A673 (cell line): Measurements from ENCODE around the gene NRXN2. TPM values are rescaled to one million over a fixed set of nuclear protein-coding genes. Genes with fewer than 3 reads are reported as not detected.

ENCODE experiments used
- BruUV-seq: library from RNA; stranded (reverse); fragments of 400-500 nt; replicated peaks from 2 replicates; lab custom pipeline; 2021; lab: Mats Ljungman, UMichigan
- CTCF ChIA-PET: fragments of 300-600 bp; sonication (Branson Sonifier 250); formaldehyde crosslinking; loops from one replicate; lab custom pipeline; 2022; ENCODE audit warnings: antibody characterized with exemption; lab: Charles Lee
- POLR2A ChIA-PET: fragments of 300-600 bp; sonication (Branson Sonifier 250); formaldehyde crosslinking; loops from one replicate; lab custom pipeline; 2022; ENCODE audit warnings: antibody characterized with exemption; ENCODE audit not compliant: low non-redundant PET; lab: Charles Lee
- DNase-seq: peaks from one replicate; pipeline ENCODE4 v3.0.0-alpha.2; 2015; ENCODE audit warnings: low spot score
- H3K27ac ChIP-seq: fragments of 200-600 bp; sonication (generic); 2 replicates; pipeline ENCODE4 v1.5.1; 2016; ENCODE audit warnings: mixed run types, low read depth, mild to moderate bottlenecking, mixed read lengths, antibody characterized with exemption, low read length; ENCODE audit not compliant: poor library complexity, severe bottlenecking
- H3K27me3 ChIP-seq: fragments of 200-600 bp; sonication (generic); replicated peaks from 2 replicates; pipeline ENCODE4 v1.6.1; 2017; ENCODE audit warnings: mixed run types, low read depth, mild to moderate bottlenecking, mixed read lengths, antibody characterized with exemption, low read length; ENCODE audit not compliant: insufficient read depth, poor library complexity
- H3K36me3 ChIP-seq: fragments of 200-600 bp; sonication (generic); 2 replicates; pipeline ENCODE4 v1.6.1; 2016; ENCODE audit warnings: mixed run types, mild to moderate bottlenecking, mixed read lengths, antibody characterized with exemption, low read length; ENCODE audit not compliant: insufficient read depth, poor library complexity, severe bottlenecking
- H3K4me1 ChIP-seq: fragments of 200-600 bp; sonication (generic); 2 replicates; pipeline ENCODE4 v1.6.1; 2017; ENCODE audit warnings: mixed run types, mild to moderate bottlenecking, mixed read lengths, antibody characterized with exemption, low read length; ENCODE audit not compliant: insufficient read depth, poor library complexity, severe bottlenecking
- H3K4me3 ChIP-seq: fragments of 200-600 bp; sonication (generic); 2 replicates; pipeline ENCODE4 v1.5.1; 2016; ENCODE audit warnings: low read depth, mixed run types, mild to moderate bottlenecking, mixed read lengths, low read length; ENCODE audit not compliant: poor library complexity, severe bottlenecking
- H3K9me3 ChIP-seq: fragments of 200-600 bp; sonication (generic); 2 replicates; pipeline ENCODE4 v1.6.1; 2016; ENCODE audit warnings: mixed run types, low read depth, mild to moderate bottlenecking, mixed read lengths, antibody characterized with exemption, low read length; ENCODE audit not compliant: poor library complexity, severe bottlenecking
- EZH2 ChIP-seq: fragments of 200-600 bp; sonication (generic); IDR thresholded peaks from 2 replicates; pipeline ENCODE4 v1.6.1; 2017; ENCODE audit warnings: borderline replicate concordance, low read depth, mild to moderate bottlenecking, mixed read lengths, antibody characterized with exemption, low read length; ENCODE audit not compliant: poor library complexity, severe bottlenecking
- intact Hi-C: fragments of 100-400 bp; cut with micrococcal nuclease; formaldehyde crosslinking; loops from one replicate; pipeline ENCODE4 v1.10.0; 2022; ENCODE audit not compliant: unreplicated experiment
- total RNA-seq: library from RNA; stranded (reverse); gene quantifications from 2 replicates; pipeline ENCODE4 v1.2.3, GENCODE V29; 2021
- TF ChIP-seq, protein P1 (sequence below): fragments of 300-800, 200-600 bp; sonication (generic); conservative IDR thresholded peaks from 2 replicates; pipeline ENCODE4 v1.5.1; 2017; ENCODE audit warnings: low read depth, mild to moderate bottlenecking, antibody characterized with exemption, low read length, moderate library complexity, mixed read lengths

The NRXN2 gene
- total RNA-seq, 1 experiment from 2014 or later = 5.0 TPM

GRCh38 chr11:64760759-64761420, 37.9 kb upstream of the NRXN2 start:
- Histone ChIP-seq H3K27ac (no peak overlapping the region), H3K27me3 (no peaks in the 10 kb centered on the region), H3K9me3 (no peaks in the 10 kb centered on the region), H3K36me3 (peaks cover 38% of the 10 kb centered on the region), H3K4me3 (no peak overlapping the region), H3K4me1 (peaks cover 27% of the 10 kb centered on the region)
- intact Hi-C loops = no loop called here
- ChIA-PET POLR2A (interaction anchor here (0.6 to 0.8 kb wide), 2 partner anchors 11 to 12 kb away, joined by 7 to 8 read pairs; no protein-coding TSS in a partner anchor), CTCF (interaction anchor here (0.6 kb wide), 1 partner anchor 83 kb away, joined by 3 read pairs; no protein-coding TSS in a partner anchor)
- BruUV-seq = no TSS peak
- DNase-seq = no peak
- TF ChIP-seq, protein P1, sequence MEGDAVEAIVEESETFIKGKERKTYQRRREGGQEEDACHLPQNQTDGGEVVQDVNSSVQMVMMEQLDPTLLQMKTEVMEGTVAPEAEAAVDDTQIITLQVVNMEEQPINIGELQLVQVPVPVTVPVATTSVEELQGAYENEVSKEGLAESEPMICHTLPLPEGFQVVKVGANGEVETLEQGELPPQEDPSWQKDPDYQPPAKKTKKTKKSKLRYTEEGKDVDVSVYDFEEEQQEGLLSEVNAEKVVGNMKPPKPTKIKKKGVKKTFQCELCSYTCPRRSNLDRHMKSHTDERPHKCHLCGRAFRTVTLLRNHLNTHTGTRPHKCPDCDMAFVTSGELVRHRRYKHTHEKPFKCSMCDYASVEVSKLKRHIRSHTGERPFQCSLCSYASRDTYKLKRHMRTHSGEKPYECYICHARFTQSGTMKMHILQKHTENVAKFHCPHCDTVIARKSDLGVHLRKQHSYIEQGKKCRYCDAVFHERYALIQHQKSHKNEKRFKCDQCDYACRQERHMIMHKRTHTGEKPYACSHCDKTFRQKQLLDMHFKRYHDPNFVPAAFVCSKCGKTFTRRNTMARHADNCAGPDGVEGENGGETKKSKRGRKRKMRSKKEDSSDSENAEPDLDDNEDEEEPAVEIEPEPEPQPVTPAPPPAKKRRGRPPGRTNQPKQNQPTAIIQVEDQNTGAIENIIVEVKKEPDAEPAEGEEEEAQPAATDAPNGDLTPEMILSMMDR = no peak
- TF ChIP-seq EZH2 = no peak

- H3K27me3 ChIP-seq = no peaks in the 10 kb centered on the region
- intact Hi-C loops = no loop called here
- H3K4me1 ChIP-seq = peaks cover 21% of the 10 kb centered on the region
- peak within 1 kb of the TSS; percentile 24 for H3K27ac ChIP-seq
- ChIA-PET POLR2A (interaction anchor here (0.5 to 0.8 kb wide), 2 partner anchors 13 kb away, joined by 5 to 8 read pairs; no protein-coding TSS in a partner anchor), CTCF (no interaction called here)
- H3K36me3 ChIP-seq = peaks cover 29% of the 10 kb centered on the region
- TF ChIP-seq, protein P1 = no peak
- no peak for TF ChIP-seq EZH2
- DNase-seq = no peak
- no peak within 1 kb of the TSS for H3K4me3 ChIP-seq
- H3K9me3 ChIP-seq = no peaks in the 10 kb centered on the region
- BruUV-seq = no TSS peak
Measured at GRCh38 chr11:64759722-64760719, 37.0 kb upstream of the NRXN2 start, which contains the start of gene PYGM. PYGM (minus strand) TSS chr11:64759974; CDS start chr11:64759898, 76 bp downstream.

DNA sequence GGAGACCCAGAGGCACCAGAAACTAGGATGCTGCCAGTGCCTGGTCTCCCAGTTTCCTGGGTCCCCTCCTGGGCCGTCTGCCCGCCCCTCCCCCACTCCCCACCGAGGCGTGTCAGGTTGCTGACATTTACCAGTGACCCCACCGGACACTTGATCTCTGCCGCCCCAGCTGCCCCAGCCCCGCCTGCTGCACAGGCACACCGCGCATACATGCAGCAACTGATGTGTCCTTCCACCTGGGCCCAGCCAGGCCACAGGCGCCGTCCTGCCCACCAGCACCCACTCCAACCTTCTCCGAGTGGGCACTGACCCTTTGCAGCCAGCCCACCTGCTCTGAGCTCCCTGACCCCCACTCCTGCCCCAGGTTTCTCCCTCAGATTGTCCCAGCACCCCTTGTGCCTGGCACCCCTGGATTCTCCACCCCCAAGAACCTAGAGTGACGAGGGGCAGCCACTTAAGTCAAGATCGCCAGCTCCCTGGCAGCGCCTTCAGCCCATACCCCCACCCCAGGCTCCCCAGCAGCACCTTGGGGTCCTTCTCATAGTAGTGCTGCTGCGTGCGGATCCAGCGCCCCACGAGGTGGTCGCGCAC, 36.2 kb upstream of the NRXN2 start:
- TF ChIP-seq, protein P1 = no peak
- no peak for TF ChIP-seq EZH2
- Histone ChIP-seq H3K27ac (no peak overlapping the region), H3K4me1 (peaks cover 13% of the 10 kb centered on the region), H3K36me3 (peaks cover 22% of the 10 kb centered on the region), H3K27me3 (no peaks in the 10 kb centered on the region), H3K9me3 (no peaks in the 10 kb centered on the region), H3K4me3 (no peak overlapping the region)
- ChIA-PET CTCF (interaction anchor here (0.6 kb wide), 1 partner anchor 310 kb away, joined by 3 read pairs; no protein-coding TSS in a partner anchor), POLR2A (interaction anchor here (0.5 kb wide), 1 partner anchor 14 kb away, joined by 5 read pairs; no protein-coding TSS in a partner anchor)
- intact Hi-C loops = no loop called here
- no peak for DNase-seq
- no TSS peak for BruUV-seq
